GM19397 (cell line): ENCODE results near the gene S1PR2.
"Not testable (repeated sequence)": the region's sequence is repeated elsewhere in the genome, so short reads cannot be mapped to it uniquely, and the experiment has no call there.

Experiments
- ATAC-seq: cut with Tn5 transposase; IDR thresholded peaks from one replicate; pipeline ENCODE4 v1.9.1; 2021; ENCODE audit warnings: mild to moderate bottlenecking, moderate library complexity; ENCODE audit not compliant: unreplicated experiment

S1PR2 gene

DNA sequence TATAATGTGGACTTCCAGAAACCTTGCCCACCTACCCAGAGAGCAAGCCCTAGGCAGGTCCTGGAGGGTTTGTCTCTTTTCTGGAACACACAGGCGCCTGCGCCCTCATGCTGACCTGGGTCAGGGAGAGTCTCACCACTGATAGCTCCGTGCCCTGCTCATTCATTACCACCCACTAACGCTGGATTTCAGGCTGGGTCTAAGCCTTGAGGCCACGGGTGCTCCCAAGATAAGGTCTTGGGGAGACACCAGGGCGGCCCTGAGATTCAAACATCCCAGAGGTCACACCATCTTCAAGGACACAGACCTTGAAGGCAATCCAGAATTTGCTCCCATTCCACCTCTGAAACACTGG lies 5.1 kb downstream of the S1PR2 start:
- ATAC-seq = no peak

DNA sequence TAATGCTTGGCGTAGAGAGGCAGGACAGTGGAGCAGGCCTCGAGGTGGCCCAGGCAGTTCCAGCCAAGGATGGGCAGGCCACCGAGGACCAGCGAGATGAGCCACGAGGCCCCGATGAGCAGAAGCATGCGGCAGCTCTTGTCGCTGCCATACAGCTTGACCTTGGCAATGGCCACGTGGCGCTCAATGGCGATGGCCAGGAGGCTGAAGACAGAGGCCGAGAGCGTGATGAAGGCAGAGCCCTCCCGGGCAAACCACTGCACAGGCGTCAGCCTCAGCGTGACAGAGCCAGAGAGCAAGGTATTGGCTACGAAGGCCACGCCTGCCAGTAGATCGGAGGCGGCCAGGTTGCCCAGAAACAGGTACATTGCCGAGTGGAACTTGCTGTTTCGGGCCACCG lies 6.8 kb downstream of the S1PR2 start:
- ATAC-seq = no peak

DNA sequence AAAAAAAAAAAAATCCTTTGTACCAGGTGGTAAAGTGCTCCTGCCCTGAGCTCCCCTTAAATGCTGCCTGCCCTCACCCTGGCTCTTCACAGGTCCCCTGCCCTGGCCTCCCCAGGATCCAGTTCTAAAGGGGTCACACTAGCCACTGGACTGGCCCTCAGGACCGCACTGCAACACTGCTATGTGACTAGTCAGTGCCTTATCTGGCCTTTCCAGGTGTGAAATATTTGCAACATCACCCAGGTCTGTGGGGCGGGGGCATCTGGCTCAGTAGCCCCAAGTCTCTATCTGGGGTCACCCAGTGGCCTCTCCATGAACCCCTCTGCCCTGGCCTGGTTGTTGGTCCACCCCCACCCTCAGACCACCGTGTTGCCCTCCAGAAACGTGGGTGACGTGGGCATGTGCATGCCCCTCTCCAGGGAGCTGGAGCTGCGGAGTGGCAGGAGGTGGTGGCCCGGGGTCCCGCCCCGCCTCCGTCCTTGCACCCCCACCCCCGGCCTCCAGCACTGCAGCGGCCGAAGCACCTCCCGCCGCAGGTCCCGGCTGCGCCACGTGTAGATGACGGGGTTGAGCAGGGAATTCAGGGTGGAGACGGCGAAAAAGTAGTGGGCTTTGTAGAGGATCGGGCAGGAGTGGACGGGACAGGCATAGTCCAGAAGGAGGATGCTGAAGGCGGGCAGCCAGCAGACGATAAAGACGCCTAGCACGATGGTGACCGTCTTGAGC lies 7.5 kb downstream of the S1PR2 start:
- no peak for ATAC-seq

- no peak for ATAC-seq
These were observed 8.8 kb downstream of the S1PR2 start for GRCh38 chr19:10222201-10222890.

DNA sequence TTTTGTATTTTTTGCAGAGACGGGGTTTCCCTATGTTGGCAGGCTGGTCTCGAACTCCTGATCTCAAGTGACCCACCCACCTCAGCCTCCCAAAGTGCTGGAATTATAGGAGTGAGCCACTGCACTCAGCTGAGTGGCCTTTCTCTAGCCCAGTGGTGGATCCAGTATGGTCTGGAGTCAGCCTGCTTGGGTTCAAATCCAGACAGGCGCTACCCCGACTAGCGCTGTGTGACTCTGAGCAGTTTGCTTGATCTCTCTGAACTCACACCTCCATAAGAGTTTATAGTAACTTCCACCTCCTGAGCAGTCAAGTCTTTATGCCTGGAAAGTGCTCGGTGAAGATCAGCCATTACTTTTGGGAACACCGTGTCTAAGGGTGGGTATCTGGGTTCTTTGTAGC lies 10.4 kb downstream of the S1PR2 start:
- ATAC-seq = no peak

DNA sequence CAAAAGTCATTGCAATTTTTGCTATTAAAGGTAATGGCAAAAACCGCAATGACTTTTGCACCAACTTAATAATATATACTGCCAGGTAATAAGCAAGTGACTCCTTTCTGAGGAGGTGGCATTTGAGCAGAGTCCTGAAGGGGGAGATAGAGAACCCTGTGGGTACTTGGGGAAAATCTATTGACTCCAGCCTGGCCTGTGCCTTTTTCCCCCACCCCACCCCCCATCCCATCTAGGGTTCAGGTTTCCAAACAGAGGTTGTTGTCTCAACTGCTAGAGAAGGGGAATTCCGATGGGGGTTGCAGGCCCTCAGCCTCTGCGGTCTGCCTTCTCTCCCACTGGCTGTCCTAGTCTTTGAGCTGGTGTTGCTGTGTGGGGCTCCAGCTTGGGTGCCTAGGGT lies 11.5 kb downstream of the S1PR2 start:
- no peak for ATAC-seq

GRCh38 chr19:10217085-10217484 lies 14.0 kb downstream of the S1PR2 start:
- no peak for ATAC-seq

DNA sequence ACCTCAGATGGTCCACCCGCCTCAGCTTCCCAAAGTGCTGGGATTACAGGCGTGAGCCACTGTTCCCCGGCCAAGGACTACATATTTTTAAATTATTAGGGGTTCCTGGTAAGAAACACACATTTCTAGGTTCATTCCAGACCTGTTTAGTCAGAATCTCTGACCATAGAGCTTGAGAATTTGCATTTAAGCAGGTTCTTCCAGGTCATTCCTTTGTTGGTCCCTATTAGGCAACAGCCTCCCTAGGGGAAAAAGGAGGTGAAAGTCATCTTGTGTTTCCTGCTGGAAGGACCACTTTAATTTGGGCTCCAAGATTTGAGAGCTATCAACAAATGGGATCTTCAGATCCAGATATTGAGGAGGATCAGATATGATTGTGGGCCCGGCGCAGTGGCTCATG lies 16.3 kb downstream of the S1PR2 start:
- ATAC-seq = no peak

- no peak for ATAC-seq
These were observed 19.4 kb downstream of the S1PR2 start for GRCh38 chr19:10211691-10212090.

DNA sequence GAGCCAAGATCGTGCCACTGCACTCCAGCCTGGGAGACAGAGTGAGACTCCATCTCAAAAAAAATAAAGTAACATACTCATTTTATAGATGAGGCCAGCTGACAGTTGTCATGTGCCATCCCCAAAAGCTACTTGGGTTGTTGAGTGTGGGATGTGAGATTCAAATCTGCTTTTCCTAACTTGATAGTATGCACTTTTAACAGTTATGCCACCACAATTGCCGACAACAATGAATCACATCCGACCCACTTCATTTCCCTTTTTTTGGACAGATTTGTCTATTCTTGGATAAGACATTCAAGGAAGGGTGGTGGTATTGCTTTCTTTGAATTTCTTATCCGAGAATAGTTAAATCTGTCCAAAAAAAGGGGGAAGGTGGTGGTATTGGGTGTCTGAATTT lies 20.1 kb downstream of the S1PR2 start:
- ATAC-seq = no peak

- ATAC-seq = no peak
These were observed 21.8 kb downstream of the S1PR2 start for GRCh38 chr19:10209315-10209714.

- no peak for ATAC-seq
These were observed 24.1 kb downstream of the S1PR2 start for GRCh38 chr19:10207026-10207425.

GRCh38 chr19:10206226-10206885 lies 24.8 kb downstream of the S1PR2 start:
- no peak for ATAC-seq

- ATAC-seq = no peak
These were observed 25.5 kb downstream of the S1PR2 start for GRCh38 chr19:10205636-10206035.

- no peak for ATAC-seq
These were observed 27.4 kb downstream of the S1PR2 start for GRCh38 chr19:10203686-10204085.

- no peak for ATAC-seq
These were observed 30.0 kb downstream of the S1PR2 start for GRCh38 chr19:10201176-10201575.

- not testable (repeated sequence) for ATAC-seq
These were observed 31.0 kb downstream of the S1PR2 start for GRCh38 chr19:10200101-10200500.

DNA sequence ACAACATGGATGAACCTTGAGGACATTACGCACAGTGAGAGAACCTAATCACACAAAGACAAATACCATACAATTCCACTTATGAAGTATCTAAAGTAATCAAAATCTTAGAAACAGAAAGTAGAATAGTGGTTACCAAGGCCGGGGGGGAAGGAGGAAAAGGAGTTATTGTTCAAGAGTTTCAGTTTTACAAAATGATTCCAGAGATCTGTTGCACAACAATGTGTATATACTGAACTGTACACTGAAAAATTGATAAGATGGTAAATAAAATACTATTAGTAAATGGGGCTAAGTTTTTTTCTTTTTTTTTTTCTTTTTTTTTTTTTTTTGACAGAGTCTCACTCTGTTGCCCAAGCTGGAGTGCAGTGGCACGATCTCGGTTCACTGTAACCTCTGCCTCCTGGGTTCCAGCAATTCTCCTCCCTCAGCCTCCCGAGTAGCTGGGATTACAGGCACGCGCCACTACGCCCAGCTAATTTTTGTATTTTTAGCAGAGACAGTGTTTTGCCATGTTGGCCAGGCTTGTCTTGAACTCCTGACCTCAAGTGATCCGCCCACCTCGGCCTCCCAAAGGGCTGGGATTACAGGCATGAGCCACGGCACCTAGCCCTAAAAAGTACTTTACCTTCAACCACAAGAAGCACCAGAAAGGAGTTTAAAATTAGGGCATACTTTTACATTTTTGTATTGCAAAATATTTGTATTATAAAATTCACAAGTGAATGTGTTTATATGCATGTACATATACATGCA lies 32.1 kb downstream of the S1PR2 start:
- not testable (repeated sequence) for ATAC-seq

- ATAC-seq = peak; percentile 20
These were observed 36.0 kb downstream of the S1PR2 start for GRCh38 chr19:10195199-10195519.

DNA sequence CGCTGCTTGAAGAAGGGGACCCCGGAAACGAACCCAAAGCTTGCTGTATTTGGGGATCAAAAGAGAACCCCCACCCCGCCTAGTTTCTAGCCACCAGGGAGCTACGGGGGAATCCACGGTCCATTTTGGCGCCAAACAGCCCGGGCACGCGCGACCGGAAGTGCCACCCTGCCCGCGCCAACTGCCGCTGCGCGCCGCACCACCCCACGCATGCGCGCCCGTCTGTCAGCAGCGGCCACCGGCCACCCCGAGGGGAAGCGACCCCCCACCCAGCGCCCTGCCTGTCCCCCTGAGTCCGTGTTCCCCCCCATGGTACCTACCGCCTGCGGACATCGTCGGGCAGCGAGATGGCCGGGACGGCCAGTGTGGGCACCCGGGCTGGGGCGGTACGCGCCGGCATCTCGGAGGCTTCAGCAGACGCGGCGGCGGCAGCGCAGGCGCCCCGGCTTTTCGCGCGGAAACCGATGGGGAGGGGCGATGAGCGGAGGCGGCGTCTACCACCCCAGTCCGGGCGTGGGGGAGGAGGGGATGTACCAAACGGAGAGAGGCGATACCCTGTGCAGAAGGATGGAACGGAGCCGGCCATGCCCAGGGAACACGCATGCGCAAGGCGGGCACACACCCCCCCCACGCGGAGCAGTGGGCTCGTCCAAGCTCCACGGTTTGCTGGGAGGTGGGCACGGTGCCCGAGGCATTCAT lies 36.5 kb downstream of the S1PR2 start, which contains the start of gene DNMT1:
Gene DNMT1 (minus strand): TSS at position 454 of the 699 bp plus-strand sequence. CDS start 54 bp downstream, at position 400.
- peak; percentile 82 for ATAC-seq
